Measurements from ENCODE around the gene SAMD1. TPM values are rescaled to one million over a fixed set of nuclear protein-coding genes. Genes with fewer than 3 reads are reported as not detected.

SAMD1 gene
- total RNA-seq, 1 experiment from 2014 or later: 56.0 TPM

DNA sequence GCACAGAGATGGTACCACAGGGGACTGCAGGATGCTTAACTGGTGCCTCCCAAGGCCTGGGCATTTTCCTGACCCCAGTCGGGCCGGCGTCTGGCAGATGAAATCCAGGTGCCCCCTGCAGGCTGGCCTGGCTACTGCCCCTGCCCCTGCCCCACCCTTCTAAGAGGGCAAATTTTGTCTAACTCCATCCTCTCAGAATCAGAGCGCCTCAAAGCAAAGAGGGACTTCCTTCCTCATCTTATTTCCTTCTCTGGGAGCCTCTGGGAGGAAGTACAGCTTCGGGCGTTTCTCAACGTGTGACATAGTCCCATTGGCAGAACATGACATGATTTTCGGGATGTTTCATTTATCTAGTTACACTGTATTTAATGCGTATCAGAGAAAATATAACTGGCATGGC, 24.3 kb upstream of the SAMD1 start:
- BruUV-seq (replicated peaks): no TSS peak
- ChIA-PET CTCF (no interaction called here), POLR2A (ENCODE audit: low non-redundant PET) (interaction anchor here (0.6 kb wide), 1 partner anchor 264 kb away, joined by 3 read pairs; no protein-coding TSS in a partner anchor)
- Histone ChIP-seq H3K4me1 (ENCODE audit: insufficient read depth, low read length, poor library complexity, severe bottlenecking) (peaks cover 24% of the 10 kb centered on the region), H3K9me3 (ENCODE audit: low read depth, low read length, poor library complexity, severe bottlenecking) (no peaks in the 10 kb centered on the region), H3K4me3 (ENCODE audit: low read depth, low read length, poor library complexity, severe bottlenecking) (no peak overlapping the region), H3K27me3 (replicated peaks; ENCODE audit: insufficient read depth, low read depth, low read length, poor library complexity) (no peaks in the 10 kb centered on the region), H3K36me3 (ENCODE audit: insufficient read depth, low read length, poor library complexity, severe bottlenecking) (no peaks in the 10 kb centered on the region), H3K27ac (ENCODE audit: low read depth, low read length, poor library complexity, severe bottlenecking) (no peak overlapping the region)
- no peak for DNase-seq (ENCODE audit: low spot score)
- intact Hi-C loops (cut with micrococcal nuclease; ENCODE audit: unreplicated experiment): no loop called here
- TF ChIP-seq EZH2 (IDR thresholded peaks at IDR 0.05; ENCODE audit: borderline replicate concordance, low read depth, low read length, poor library complexity, severe bottlenecking): no peak
- TF ChIP-seq, protein P1, sequence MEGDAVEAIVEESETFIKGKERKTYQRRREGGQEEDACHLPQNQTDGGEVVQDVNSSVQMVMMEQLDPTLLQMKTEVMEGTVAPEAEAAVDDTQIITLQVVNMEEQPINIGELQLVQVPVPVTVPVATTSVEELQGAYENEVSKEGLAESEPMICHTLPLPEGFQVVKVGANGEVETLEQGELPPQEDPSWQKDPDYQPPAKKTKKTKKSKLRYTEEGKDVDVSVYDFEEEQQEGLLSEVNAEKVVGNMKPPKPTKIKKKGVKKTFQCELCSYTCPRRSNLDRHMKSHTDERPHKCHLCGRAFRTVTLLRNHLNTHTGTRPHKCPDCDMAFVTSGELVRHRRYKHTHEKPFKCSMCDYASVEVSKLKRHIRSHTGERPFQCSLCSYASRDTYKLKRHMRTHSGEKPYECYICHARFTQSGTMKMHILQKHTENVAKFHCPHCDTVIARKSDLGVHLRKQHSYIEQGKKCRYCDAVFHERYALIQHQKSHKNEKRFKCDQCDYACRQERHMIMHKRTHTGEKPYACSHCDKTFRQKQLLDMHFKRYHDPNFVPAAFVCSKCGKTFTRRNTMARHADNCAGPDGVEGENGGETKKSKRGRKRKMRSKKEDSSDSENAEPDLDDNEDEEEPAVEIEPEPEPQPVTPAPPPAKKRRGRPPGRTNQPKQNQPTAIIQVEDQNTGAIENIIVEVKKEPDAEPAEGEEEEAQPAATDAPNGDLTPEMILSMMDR (conservative IDR thresholded peaks at IDR 0.05; ENCODE audit: low read depth, low read length): peak; percentile 46

DNA sequence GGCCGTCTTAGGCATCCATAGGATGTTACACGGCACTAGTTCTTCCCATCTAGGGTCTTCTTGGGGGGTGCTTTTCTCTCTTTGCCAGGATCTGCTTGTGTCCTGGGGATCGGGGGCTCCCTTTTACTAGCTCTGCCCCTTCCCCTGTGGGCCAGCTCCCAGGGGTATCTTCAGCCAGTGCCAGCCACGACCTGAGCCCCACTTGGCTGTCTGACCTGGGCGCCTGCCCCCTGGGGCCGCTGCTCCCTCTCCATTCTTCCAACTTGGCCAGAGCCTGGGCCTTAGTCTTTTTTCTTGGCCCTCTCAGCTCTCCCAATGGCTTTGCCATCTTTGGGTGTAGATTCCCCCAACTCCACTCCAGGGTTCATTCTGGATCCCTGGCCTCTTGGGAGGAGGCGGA, 23.9 kb upstream of the SAMD1 start:
- no peak for DNase-seq (ENCODE audit: low spot score)
- BruUV-seq (replicated peaks): no TSS peak
- CTCF ChIA-PET: interaction anchor here (0.5 kb wide), 1 partner anchor 15 kb away, joined by 4 read pairs; no protein-coding TSS in a partner anchor
- no peaks in the 10 kb centered on the region for H3K27me3 ChIP-seq (replicated peaks; ENCODE audit: insufficient read depth, low read depth, low read length, poor library complexity)
- H3K27ac ChIP-seq (ENCODE audit: low read depth, low read length, poor library complexity, severe bottlenecking): no peak overlapping the region
- POLR2A ChIA-PET (ENCODE audit: low non-redundant PET): no interaction called here
- TF ChIP-seq, protein P1 (conservative IDR thresholded peaks at IDR 0.05; ENCODE audit: low read depth, low read length): no peak
- TF ChIP-seq EZH2 (IDR thresholded peaks at IDR 0.05; ENCODE audit: borderline replicate concordance, low read depth, low read length, poor library complexity, severe bottlenecking): no peak
- peaks cover 24% of the 10 kb centered on the region for H3K4me1 ChIP-seq (ENCODE audit: insufficient read depth, low read length, poor library complexity, severe bottlenecking)
- no peaks in the 10 kb centered on the region for H3K9me3 ChIP-seq (ENCODE audit: low read depth, low read length, poor library complexity, severe bottlenecking)
- no peak overlapping the region for H3K4me3 ChIP-seq (ENCODE audit: low read depth, low read length, poor library complexity, severe bottlenecking)
- intact Hi-C loops (cut with micrococcal nuclease; ENCODE audit: unreplicated experiment): no loop called here
- H3K36me3 ChIP-seq (ENCODE audit: insufficient read depth, low read length, poor library complexity, severe bottlenecking): no peaks in the 10 kb centered on the region

DNA sequence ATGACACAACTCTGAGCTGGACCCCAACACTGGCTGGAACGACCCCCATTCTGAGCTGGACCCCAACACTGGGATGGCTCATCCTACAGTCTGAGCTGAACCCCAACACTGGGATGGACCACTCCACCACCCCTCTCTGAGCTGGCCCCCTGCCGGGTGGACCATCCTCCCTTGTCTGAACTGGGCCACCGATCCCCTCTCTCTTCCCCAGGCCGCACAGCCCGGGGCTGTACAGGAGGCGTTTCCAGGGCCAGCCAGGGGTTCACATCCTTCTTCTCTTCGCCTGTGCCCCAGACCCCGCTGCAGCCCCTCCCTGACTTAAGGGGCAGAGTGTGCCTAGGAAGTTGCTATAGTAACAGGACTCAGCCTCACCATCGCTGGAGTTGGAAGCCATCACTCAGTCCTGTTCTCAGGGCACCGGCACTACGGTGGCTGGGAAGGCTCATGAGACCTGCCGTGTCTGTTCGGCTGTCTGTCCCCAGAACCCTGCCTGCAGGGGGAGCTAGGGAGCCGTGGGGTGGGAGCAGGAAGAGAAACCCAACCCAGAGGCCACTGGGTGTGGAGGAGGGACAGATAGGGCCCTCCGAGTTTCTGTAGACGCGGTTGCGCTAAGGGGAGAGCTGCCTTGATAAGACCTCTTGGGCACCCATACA, 23.3 kb upstream of the SAMD1 start:
- intact Hi-C loops (cut with micrococcal nuclease; ENCODE audit: unreplicated experiment): no loop called here

More for the DNA sequence above, 23.3 kb upstream of the SAMD1 start:
- TF ChIP-seq, protein P1 (conservative IDR thresholded peaks at IDR 0.05; ENCODE audit: low read depth, low read length): peak; percentile 52
- TF ChIP-seq EZH2 (IDR thresholded peaks at IDR 0.05; ENCODE audit: borderline replicate concordance, low read depth, low read length, poor library complexity, severe bottlenecking): no peak
- no peaks in the 10 kb centered on the region for H3K36me3 ChIP-seq (ENCODE audit: insufficient read depth, low read length, poor library complexity, severe bottlenecking)
- H3K27me3 ChIP-seq (replicated peaks; ENCODE audit: insufficient read depth, low read depth, low read length, poor library complexity): no peaks in the 10 kb centered on the region
- POLR2A ChIA-PET (ENCODE audit: low non-redundant PET): no interaction called here
- no TSS peak for BruUV-seq (replicated peaks)
- CTCF ChIA-PET: interaction anchor here (0.5 kb wide), 1 partner anchor 14 kb away, joined by 4 read pairs; no protein-coding TSS in a partner anchor
- H3K4me3 ChIP-seq (ENCODE audit: low read depth, low read length, poor library complexity, severe bottlenecking): no peak overlapping the region
- no peaks in the 10 kb centered on the region for H3K9me3 ChIP-seq (ENCODE audit: low read depth, low read length, poor library complexity, severe bottlenecking)
- H3K27ac ChIP-seq (ENCODE audit: low read depth, low read length, poor library complexity, severe bottlenecking): no peak overlapping the region
- DNase-seq (ENCODE audit: low spot score): no peak
- H3K4me1 ChIP-seq (ENCODE audit: insufficient read depth, low read length, poor library complexity, severe bottlenecking): peaks cover 20% of the 10 kb centered on the region
